GM18520 (cell line): ENCODE data around the gene CMKLR1.

Experiments
- ATAC-seq: cut with Tn5 transposase; IDR thresholded peaks from one replicate; pipeline ENCODE4 v1.9.1; 2021; ENCODE audit not compliant: unreplicated experiment

CMKLR1 gene

DNA sequence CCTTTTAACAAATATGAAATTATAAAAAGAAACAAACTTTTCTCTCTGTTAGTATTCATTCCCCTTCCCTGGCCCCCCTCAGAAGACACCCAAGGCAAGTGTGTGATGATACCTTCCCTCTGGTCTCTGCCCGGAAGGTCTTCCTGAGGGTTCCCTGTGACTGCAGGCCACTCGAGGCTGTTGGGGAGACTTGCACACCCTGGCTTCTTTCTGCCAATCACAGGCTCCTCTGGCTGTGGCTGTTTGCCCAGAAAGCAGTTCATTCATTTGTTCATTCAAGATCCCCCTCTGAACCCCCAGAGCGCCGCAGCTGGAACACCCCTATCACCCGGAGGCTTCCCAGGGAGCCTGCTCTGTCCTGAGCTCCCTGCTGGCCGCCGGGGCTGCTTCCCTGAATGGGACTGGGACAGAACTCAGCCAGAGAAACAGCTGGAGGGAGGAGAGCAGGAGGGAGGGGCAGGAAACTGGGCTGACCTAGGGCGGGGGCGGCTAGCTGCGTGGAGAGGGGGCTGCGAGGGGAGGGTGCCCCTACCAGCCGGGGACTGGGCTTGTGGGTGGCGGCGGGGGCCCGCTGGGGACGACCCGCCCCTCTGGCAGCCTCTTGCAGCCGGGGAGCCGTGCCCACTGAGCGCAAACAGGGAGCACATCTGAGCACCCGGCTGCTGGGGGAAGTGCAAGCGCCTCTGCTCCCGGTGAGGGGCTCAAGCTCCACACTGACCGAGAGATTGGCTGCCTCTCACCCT, at the start of gene CMKLR1:
Gene CMKLR1, minus strand, starts transcription at position 397 of the 743 bp plus-strand sequence. CDS start 45,720 bp downstream, outside the sequence.
- no peak for ATAC-seq

- ATAC-seq, result no peak
Observed at GRCh38 chr12:108387771-108388170, 48.7 kb upstream of the CMKLR1 start.

DNA sequence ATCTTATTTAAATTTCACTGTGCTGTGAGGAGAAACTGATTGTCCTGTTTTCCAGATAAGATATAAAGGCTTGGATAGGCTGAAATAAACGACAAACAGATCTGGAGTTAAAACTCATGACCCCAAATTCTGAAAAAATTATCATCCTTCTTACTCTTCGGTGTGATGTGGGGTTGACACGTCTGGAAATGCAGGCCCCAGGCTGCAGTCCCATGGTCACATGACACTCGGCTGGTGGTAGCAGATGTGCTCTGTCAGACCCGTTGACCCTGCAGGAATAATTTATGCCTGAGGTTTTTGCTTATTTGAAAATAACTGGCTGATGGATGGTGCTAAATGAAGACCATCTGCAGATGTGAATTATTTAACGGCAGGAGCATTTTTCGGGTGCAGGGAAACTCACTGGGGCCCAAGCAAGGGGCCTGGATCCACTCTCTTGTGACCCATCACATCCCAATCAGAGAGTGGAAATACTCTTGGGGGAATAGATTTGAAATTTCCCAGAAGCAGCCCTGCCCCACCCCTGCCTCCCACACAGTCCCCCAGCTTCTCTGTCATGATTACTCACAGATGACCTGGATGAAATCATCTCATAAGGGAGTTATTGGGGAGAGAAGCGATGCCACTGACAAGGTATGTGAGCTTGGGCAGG, 47.7 kb upstream of the CMKLR1 start:
- no peak for ATAC-seq

GRCh38 chr12:108382437-108382801, 43.3 kb upstream of the CMKLR1 start:
- no peak for ATAC-seq

DNA sequence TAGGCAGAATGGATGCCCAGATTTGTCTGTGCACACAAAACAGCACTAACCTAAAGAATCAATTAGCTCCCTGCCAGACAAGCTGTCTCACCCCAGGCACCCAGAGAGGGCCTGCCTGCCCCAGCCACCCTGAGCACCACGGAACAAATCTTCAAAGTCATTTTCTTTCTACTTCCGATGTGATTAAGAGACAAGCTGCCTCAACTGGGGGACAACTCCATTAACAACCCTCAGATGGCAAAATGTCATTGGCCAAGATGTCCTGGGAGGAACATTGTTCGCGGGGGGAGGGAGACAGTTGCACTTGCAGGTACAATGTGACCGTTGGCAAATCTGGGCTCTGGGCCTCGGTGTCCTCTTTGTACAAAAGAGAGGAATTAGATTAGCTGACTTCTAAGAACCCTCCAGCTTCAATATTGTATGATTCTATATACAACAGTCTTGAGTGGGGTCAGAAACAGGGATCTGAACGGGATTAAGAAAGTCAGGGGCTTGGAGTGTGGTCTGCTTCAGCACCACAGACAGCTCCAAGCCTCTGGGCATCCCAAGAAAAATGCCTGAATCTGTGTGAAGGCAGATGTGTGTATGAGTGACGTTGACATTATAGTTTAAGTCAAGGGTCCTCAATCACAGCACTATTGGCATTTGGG, 42.8 kb upstream of the CMKLR1 start:
- no peak for ATAC-seq

DNA sequence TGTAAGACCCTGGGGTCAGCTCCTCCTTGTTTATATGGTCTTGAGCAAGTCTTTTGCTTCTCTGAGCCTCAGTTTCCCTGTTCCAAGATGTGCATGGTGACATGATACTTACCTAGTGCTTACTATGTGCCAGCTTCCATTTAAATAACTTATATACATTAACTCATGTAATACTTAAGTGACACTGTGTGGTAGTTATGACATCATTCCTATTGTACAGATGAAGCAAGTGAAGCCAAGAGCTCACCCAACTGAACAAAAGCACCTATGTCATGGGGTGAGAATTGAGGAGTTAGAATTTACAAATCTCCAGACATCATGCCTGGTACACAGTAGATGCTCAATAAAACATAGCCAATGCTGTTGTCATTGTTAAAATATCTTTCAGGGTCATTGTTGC, 41.3 kb upstream of the CMKLR1 start:
- no peak for ATAC-seq

- no peak for ATAC-seq
Observed at GRCh38 chr12:108379823-108380222, 40.7 kb upstream of the CMKLR1 start.

- no peak for ATAC-seq
Observed at GRCh38 chr12:108378926-108379325, 39.8 kb upstream of the CMKLR1 start.

DNA sequence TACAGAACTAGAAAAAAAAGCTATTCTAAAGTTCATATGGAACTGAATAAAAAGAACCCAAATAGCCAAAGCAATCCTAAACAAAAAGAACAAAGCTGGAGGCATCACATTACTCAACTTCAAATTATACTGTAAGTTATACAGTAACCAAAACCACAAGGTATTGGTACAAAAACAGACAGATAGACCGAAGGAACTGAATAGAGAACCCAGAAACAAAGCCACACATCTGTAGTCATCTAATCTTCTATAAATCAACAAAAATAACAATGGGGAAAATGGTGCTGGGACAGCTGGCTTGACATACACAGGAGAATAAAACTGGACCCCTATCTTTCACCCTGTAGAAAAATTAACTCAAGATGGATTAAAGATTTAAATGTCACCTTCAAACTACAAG, 38.1 kb upstream of the CMKLR1 start:
- no peak for ATAC-seq

- no peak for ATAC-seq
Observed at GRCh38 chr12:108375986-108376663, 37.0 kb upstream of the CMKLR1 start.

DNA sequence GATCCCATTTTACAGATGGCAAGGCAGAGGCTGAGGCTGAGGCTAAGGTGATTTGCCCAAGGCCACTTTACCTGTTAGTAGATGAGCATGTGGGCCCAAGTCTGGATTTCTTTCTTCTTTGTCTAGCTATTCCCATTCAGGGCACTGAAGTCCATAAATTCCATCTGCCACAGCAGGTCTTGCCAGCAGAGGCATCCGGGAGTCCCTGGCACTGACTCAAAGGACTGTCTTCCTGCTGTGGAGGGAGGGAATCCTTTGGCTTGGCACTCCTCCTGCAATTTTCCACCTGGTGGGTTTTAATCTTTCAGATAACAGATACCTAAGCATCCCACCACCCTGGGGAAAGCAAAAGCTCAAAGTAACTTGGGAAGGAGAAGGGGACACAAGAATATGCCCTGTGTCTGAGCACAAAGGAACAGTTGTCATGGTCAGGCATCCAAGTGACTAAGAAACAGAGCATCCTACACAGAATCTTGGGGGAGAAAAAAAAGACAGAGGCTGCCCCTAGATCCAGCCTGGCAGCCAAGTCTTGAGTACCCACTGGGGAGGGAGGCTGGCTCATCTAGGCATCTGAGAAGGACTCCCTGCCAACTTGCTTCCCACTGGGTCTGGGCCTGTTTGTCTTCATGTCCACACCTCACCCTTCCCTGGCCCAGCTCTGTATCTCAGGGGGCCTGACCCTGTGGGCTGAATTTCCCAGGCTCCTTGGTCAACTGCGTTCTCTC, 35.6 kb upstream of the CMKLR1 start:
- ATAC-seq, result no peak

GRCh38 chr12:108373111-108373510, 34.0 kb upstream of the CMKLR1 start:
- no peak for ATAC-seq

- no peak for ATAC-seq
Observed at GRCh38 chr12:108371801-108372344, 32.8 kb upstream of the CMKLR1 start.

DNA sequence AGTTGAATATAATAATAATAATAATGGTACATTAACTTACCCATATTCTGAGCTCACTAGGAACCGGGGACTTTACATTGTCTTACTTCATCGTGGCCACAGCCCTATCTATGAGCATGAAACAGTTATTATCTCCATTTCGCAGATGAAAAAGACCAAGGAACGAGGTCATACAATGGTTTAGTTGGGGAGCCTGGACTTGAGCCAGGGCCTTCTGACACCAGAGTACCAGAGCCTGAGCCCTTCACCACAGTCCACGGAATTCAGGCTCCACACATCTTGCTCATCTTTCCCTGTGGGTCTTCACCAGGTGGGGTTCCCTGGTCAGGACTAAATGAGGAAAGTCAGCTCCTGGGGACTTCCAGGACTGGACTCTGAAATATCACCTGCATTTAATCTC, 31.3 kb upstream of the CMKLR1 start:
- ATAC-seq, result no peak

DNA sequence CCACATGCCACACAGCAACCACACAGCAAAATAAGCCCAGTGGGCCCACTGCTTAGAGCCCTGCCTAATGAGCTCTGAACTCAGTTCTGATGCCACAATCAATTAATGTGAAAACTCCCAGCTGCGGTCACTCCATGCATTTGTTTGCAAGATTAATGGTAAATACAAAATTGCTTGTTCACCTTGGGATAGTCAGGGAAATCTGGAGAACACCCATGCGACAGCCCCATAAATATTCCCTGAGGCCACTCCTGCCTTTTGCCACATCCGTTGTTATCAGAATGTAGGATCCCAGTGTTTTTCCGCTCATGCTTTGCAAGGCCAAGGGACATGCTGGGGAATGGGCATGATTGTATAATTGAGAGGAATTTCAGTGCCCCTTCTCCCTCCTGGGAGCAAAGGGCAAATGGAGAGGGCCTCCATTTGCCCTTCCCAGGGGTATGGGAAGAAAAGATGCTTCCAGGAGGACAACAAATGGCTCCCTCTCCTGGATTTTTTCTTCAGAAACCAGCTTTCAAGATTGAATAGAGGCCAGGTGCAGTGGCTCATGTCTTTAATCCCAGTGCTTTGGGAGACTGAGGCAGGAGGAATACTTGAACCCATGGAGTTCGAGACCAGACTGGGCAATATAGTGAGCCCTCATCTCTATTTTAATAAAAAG, 30.8 kb upstream of the CMKLR1 start:
- ATAC-seq, result no peak

DNA sequence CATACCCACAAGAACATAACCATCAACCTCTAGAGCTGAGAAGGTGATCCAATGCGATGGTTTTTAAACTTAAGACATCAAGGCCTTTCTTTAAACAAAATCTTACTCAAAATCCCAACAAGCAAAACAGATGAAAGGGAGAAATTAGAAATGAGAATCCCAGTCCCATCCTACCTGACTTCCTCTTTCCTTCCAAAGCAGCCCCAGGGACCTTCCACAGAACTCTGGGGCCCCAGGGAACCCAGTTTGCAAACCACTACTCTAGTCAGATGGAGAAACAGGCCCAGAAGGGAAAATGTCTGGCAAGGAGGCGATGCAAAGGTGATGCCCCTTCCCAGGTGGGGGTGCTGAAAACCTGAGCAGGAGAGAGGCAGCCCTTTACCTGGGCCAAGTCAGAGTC, 29.0 kb upstream of the CMKLR1 start:
- no peak for ATAC-seq

- ATAC-seq, result no peak
Observed at GRCh38 chr12:108367436-108367835, 28.3 kb upstream of the CMKLR1 start.

- no peak for ATAC-seq
Observed at GRCh38 chr12:108365324-108365723, 26.2 kb upstream of the CMKLR1 start.

- ATAC-seq, result no peak
Observed at GRCh38 chr12:108364879-108365278, 25.8 kb upstream of the CMKLR1 start.

GRCh38 chr12:108363565-108363964, 24.5 kb upstream of the CMKLR1 start:
- ATAC-seq, result no peak
